CD4-positive, alpha-beta T cell treated with Interleukin-6 at 100 ng/mL for 8 hours (primary cell): ENCODE results near the gene CPZ.

Experiments
- DNase-seq: peaks from one replicate; pipeline ENCODE4 v3.0.0-alpha.2; 2020; ENCODE audit warnings: mixed read lengths, low spot score

The CPZ gene

GRCh38 chr4:8592366-8593263 lies at the start of gene CPZ:
TSS of gene CPZ (plus strand) at chr4:8592765. CDS start at chr4:8592834, 69 bp downstream.
- DNase-seq = no peak

- DNase-seq = no peak
These were observed 49.6 kb upstream of the CPZ start for GRCh38 chr4:8542776-8543525.

GRCh38 chr4:8543623-8544022 lies 48.9 kb upstream of the CPZ start:
- no peak for DNase-seq

GRCh38 chr4:8544282-8544681 lies 48.3 kb upstream of the CPZ start:
- no peak for DNase-seq

GRCh38 chr4:8544741-8545438 lies 47.7 kb upstream of the CPZ start:
- no peak for DNase-seq

- no peak for DNase-seq
These were observed 47.2 kb upstream of the CPZ start for GRCh38 chr4:8545439-8545765.

- DNase-seq = no peak
These were observed 45.8 kb upstream of the CPZ start for GRCh38 chr4:8546766-8547107.

- no peak for DNase-seq
These were observed 45.3 kb upstream of the CPZ start for GRCh38 chr4:8547108-8547911.

- DNase-seq = no peak
These were observed 44.4 kb upstream of the CPZ start for GRCh38 chr4:8547912-8548730.

GRCh38 chr4:8548731-8549351 lies 43.7 kb upstream of the CPZ start:
- DNase-seq = no peak

- DNase-seq = no peak
These were observed 43.1 kb upstream of the CPZ start for GRCh38 chr4:8549352-8549931.

GRCh38 chr4:8550691-8551090 lies 41.9 kb upstream of the CPZ start:
- DNase-seq = no peak

- DNase-seq = no peak
These were observed 40.5 kb upstream of the CPZ start for GRCh38 chr4:8552024-8552423.

GRCh38 chr4:8552581-8553205 lies 39.9 kb upstream of the CPZ start:
- DNase-seq = no peak

- DNase-seq = no peak
These were observed 39.3 kb upstream of the CPZ start for GRCh38 chr4:8553216-8553615.

- no peak for DNase-seq
These were observed 38.6 kb upstream of the CPZ start for GRCh38 chr4:8553991-8554405.

GRCh38 chr4:8554555-8555100 lies 37.9 kb upstream of the CPZ start:
- DNase-seq = no peak

- DNase-seq = no peak
These were observed 36.8 kb upstream of the CPZ start for GRCh38 chr4:8555716-8556115.

- DNase-seq = no peak
These were observed 36.0 kb upstream of the CPZ start for GRCh38 chr4:8556341-8557150.
